GM18499 (cell line): ENCODE data around the gene POGK.
"Not testable (repeated sequence)": the region's sequence is repeated elsewhere in the genome, so short reads cannot be mapped to it uniquely, and the experiment has no call there.

Experiments
- ATAC-seq: cut with Tn5 transposase; IDR thresholded peaks from one replicate; pipeline ENCODE4 v1.9.1; 2021; ENCODE audit warnings: moderate number of reproducible peaks; ENCODE audit not compliant: insufficient read depth, unreplicated experiment

POGK gene, protein sequence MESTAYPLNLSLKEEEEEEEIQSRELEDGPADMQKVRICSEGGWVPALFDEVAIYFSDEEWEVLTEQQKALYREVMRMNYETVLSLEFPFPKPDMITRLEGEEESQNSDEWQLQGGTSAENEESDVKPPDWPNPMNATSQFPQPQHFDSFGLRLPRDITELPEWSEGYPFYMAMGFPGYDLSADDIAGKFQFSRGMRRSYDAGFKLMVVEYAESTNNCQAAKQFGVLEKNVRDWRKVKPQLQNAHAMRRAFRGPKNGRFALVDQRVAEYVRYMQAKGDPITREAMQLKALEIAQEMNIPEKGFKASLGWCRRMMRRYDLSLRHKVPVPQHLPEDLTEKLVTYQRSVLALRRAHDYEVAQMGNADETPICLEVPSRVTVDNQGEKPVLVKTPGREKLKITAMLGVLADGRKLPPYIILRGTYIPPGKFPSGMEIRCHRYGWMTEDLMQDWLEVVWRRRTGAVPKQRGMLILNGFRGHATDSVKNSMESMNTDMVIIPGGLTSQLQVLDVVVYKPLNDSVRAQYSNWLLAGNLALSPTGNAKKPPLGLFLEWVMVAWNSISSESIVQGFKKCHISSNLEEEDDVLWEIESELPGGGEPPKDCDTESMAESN

GRCh38 chr1:166838766-166839599 lies at the start of gene POGK:
TSS of gene POGK (plus strand) at chr1:166839475. CDS start at chr1:166840957, 1,482 bp downstream.
- ATAC-seq = peak; percentile 92

GRCh38 chr1:166796620-166797236 lies 42.5 kb upstream of the POGK start:
- no peak for ATAC-seq

DNA sequence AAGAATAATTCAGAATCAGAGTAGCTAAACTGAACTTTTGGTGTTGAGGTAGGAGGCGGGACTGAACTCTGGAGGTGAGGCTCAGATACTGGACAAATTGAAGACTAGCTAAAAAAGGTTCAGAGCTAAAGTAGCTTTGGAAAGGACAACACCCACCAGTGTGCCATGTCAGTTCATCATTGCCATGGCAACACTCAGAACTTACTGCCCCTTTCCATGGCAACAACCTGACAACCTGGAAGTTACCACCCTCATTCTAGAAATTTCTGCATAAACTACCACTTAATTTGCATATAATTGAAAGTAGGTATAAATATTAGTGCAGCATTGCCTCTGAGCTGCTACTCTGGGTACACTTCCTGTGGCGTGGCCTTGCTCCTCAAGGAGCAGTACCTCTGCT lies 30.3 kb upstream of the POGK start:
- ATAC-seq = no peak

- ATAC-seq = no peak
Measured at GRCh38 chr1:166811691-166812090, 27.6 kb upstream of the POGK start.

GRCh38 chr1:166813508-166814223 lies 25.6 kb upstream of the POGK start:
- ATAC-seq = no peak

DNA sequence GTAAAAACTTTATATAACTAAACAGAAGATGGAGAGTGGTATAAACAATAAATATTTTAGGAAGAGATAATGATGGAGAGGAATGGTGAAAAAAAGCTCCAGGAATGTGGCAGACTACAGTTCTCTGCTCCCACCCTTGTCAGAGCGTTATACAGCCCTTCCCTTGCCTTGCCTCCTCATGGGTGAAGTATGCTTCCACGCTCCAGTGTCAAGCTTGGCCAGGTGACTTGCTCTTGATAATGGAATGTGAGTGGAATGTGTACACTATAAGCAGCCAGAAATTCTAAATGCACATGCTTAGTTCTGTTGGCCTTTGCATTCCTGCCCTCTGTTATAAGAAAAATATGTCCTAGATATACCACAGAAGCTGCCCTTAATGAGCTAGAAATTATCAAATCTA lies 24.7 kb upstream of the POGK start:
- no peak for ATAC-seq

DNA sequence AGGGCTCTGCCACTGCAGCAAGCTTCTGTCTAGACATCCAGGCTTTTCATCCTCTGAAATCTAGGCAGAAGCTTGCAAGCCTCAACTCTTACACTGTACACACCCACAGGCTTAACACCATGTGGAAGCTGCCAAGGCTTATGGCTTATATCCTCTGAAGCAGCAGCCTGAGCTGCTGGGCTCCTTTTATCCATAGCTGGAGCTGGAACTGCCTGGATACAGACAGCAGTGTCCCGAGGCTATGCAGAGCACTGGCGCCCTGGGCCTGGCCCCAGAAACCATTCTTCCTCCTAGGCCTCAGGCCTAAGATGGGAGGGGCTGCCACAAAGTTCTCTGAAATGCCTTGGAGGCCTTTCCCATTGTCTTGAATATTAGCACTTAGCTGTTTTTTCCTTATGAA lies 19.3 kb upstream of the POGK start:
- ATAC-seq = no peak

- no peak for ATAC-seq
Measured at GRCh38 chr1:166822385-166822784, 16.9 kb upstream of the POGK start.

GRCh38 chr1:166827426-166827825 lies 11.8 kb upstream of the POGK start:
- ATAC-seq = no peak

DNA sequence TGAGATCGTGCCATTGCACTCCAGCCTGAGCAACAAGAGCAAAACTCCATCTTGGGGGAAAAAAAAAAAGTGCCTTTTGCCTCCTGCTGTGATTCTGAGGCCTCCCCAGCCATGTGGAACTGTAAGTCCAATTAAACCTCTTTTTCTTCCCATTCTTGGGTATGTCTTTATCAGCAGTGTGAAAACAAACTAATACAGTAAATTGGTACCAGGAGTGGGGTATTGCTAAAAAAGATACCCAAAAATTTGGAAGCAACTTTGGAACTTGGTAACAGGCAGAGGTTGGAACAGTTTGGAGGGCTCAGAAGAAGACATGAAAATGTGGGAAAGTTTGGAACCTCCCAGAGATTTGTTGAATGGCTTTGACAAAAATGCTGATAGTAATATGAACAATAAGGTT lies 9.5 kb upstream of the POGK start:
- ATAC-seq = not testable (repeated sequence)

DNA sequence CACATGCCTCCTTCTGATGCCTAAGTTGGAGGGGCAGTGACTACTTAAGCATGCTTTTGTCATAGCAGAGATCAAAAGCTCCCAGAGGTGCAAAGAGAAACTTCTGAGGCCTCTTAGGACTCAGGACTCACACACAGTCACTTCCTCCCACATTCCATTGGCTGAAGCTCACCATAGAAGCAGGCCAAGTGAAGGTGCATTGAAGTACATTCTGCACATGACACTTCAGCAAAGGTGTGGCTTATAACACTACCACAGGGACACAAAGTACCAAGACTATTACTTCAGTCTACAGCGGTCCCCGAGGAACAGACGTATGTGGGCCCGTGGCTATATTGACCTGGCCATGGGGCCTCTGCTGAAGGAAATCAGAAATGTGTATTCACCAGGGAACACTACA lies 2.5 kb upstream of the POGK start:
- no peak for ATAC-seq

DNA sequence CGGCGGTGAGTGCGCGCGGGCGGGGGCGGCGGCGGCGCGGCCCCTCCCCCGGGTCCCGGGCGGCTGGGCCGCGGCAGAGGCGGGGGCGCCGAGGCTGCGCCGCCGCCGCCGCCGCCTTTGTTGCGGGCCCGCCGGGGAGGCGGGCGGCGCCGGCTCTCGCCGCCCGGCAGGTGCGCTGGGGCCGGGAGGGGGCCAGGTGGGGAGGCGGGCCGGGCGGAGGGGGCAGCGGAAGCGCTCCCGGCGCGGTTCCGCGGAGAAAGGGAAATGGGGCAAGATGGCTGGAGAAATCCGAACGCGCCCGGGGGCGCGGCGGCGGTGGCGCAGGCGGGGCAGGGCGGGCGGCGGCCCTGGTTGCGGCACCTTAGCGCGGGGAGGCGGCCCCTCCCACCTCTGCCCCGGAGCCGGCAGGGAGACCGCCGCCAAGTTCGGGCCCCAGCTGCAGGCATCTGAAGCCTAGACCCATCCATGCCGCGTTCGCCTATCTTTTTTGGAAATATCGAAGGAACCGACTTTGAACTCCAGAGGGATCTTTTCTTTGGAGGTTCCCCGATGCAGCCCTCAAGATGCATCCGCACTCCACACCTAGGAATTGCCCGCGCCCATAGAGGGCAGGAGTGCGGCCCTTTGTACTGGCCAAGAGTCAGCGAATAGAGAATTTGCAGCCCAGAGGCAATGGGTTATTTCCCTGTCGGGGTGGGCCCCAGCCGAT lies 479 bp downstream of the POGK start:
- peak; percentile 24 for ATAC-seq

DNA sequence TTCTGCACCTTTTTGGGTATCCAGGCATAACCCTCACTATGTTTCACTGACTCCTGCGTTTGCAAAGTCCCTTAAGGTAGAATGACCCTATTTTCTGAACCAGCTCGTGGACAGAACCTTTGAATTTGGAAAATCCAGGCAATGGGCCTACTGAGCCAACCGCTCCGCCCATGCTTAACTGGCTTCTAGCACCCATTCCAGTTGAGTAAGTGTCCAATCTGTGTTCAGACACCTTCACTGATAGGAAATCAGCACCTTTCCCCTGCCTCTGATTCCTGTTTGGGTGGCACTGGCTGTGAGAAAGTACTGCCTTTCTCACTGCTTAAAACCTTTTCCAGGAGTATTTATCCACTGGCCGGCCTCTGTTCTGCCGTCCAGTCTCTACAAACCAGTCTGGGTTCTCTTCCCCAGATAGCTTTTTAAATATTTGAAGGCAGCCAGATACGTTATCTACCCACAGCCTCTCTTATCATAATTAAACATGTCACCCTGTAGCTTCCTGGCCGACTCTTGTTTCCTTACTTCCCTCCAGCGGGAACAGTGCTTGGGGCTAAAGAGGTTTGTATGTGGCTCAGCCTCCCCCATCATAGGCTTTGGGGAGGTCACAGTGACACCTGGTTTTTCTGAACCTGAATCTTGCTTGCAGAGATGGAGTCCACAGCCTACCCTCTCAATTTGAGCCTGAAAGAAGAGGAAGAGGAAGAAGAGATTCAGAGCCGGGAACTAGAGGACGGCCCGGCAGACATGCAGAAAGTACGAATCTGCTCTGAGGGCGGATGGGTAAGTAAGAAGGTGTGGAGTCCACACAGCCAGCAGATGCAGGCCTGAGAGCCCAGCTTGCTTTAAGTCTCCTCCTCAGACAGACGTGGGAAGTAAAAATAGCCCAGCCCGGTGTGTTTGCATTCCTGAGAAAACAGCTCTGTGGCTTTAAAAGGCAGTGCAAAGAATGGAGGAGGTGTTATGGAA lies 1.3 kb downstream of the POGK start:
- no peak for ATAC-seq

DNA sequence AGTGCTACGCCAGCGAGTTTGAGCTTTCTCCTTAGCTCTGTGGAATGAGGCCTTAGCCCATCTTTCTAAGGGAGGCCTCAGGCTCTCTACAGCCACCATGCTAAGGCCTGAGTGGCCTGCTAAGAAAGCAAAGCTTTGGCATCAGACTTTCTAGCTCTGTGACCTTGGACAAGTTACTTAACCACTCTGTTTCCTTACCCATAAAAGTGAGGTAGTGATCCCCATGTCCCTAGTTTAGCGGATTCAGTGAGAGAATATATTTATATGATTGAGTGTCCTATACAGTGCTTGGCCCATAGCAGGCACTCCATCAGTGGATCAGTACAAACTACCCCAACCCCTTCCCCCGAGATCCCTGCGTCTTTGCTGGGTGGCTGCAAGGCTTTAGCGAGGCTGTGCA lies 4.0 kb downstream of the POGK start:
- no peak for ATAC-seq

DNA sequence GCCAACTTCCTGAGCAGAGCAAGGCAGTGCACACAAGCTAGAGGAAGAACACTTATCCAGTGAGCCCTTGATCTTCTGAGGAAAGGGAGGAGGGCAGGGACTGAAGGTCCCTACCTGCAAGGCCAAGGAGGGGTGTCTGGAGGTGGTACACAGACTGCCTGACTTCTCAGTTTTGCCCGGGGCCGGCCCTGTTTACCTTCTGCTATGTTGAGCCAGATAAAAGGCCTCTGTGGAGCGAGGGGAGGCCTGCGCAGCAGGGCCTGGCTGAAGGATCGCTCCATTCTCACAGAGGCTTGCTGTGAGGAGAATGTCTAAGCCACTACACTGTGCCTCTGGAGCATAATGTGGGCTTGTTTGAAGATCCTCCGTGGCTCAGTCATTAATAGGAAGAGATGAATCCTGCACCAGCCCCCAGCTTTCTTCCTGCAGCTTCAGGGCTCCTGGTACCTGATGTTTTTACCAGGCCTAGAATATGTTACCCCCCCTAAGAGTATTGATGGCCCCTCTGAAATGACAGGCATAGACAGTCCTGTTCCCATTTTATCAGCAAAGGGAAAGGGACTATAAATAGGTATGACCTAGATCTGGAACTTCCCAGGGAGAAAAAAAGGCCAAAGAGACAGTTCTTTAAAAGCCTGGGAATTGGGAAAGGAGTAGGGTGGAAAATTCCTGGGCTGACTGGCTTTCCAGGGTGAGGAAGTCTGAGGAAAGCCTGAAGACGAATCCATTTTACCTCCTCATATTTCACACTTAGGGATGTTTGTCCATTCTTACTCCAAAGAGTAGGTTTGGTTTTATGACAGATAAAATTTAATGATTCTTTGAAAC lies 4.7 kb downstream of the POGK start:
- ATAC-seq = no peak

GRCh38 chr1:166844791-166845190 lies 5.5 kb downstream of the POGK start:
- ATAC-seq = no peak

GRCh38 chr1:166848193-166848592 lies 8.9 kb downstream of the POGK start:
- ATAC-seq = no peak
